ENCODE results near the gene MIS12.

MIS12 gene

GRCh38 chr17:5444209-5444608, 42.2 kb upstream of the MIS12 start:
- no peak for TF ChIP-seq CTCF (IDR thresholded peaks at IDR 0.05)
- intact Hi-C loops (cut with DNase I; ENCODE audit: low total_unique reads) = loop anchor here (5.0 kb wide), 1 partner anchor 197 kb away; no protein-coding TSS in a partner anchor

GRCh38 chr17:5446786-5447185, 39.6 kb upstream of the MIS12 start:
- Histone ChIP-seq H3K27me3 (no peaks in the 10 kb centered on the region), H3K27ac (no peak overlapping the region), H3K4me1 (no peaks in the 10 kb centered on the region), H3K9me3 (no peaks in the 10 kb centered on the region), H3K4me3 (no peak overlapping the region), H3K36me3 (peaks cover 66 to 89% (median 78%) of the 10 kb centered on the region in 3 donors)
- no peak for TF ChIP-seq CTCF (IDR thresholded peaks at IDR 0.05)
- intact Hi-C loops (cut with DNase I; ENCODE audit: low total_unique reads) = no loop called here
- DNase-seq = no peak

More at GRCh38 chr17:5444209-5444608, 42.2 kb upstream of the MIS12 start:
- Histone ChIP-seq H3K27ac (no peak overlapping the region), H3K27me3 (no peaks in the 10 kb centered on the region), H3K9me3 (no peaks in the 10 kb centered on the region), H3K4me1 (peaks cover 0 to 6% (median 5%) of the 10 kb centered on the region in 4 donors), H3K4me3 (no peak overlapping the region), H3K36me3 (peaks cover 49 to 65% (median 55%) of the 10 kb centered on the region in 3 donors)
- no peak for DNase-seq

- intact Hi-C loops (cut with DNase I; ENCODE audit: low total_unique reads) = no loop called here
- no peak overlapping the region for H3K4me3 ChIP-seq
- no peaks in the 10 kb centered on the region for H3K27me3 ChIP-seq
- H3K27ac ChIP-seq = no peak overlapping the region
- no peak for DNase-seq
- H3K4me1 ChIP-seq = peaks cover 0 to 22% (median 20%) of the 10 kb centered on the region in 4 donors
- H3K36me3 ChIP-seq = peaks cover 14 to 31% (median 23%) of the 10 kb centered on the region in 3 donors
- TF ChIP-seq CTCF (IDR thresholded peaks at IDR 0.05) = no peak
- no peaks in the 10 kb centered on the region for H3K9me3 ChIP-seq
These were observed 21.5 kb upstream of the MIS12 start for GRCh38 chr17:5464717-5465507.

- DNase-seq = no peak
- H3K36me3 ChIP-seq = peaks cover under 1 to 17% (median 9%) of the 10 kb centered on the region in 3 donors
- TF ChIP-seq CTCF (IDR thresholded peaks at IDR 0.05) = no peak
- intact Hi-C loops (cut with DNase I; ENCODE audit: low total_unique reads) = no loop called here
- no peaks in the 10 kb centered on the region for H3K27me3 ChIP-seq
- no peaks in the 10 kb centered on the region for H3K9me3 ChIP-seq
- no peak overlapping the region for H3K27ac ChIP-seq
- no peak overlapping the region for H3K4me3 ChIP-seq
- H3K4me1 ChIP-seq = peaks cover 0 to 22% (median 20%) of the 10 kb centered on the region in 4 donors
These were observed 20.1 kb upstream of the MIS12 start for GRCh38 chr17:5466295-5466694.

GRCh38 chr17:5467416-5467815, 18.9 kb upstream of the MIS12 start:
- no peaks in the 10 kb centered on the region for H3K27me3 ChIP-seq
- TF ChIP-seq CTCF (IDR thresholded peaks at IDR 0.05) = no peak
- H3K9me3 ChIP-seq = no peaks in the 10 kb centered on the region
- peaks cover 0 to 17% (median 10%) of the 10 kb centered on the region in 3 donors for H3K36me3 ChIP-seq
- H3K4me1 ChIP-seq = peaks cover 0 to 22% (median 20%) of the 10 kb centered on the region in 4 donors
- H3K27ac ChIP-seq = no peak overlapping the region
- intact Hi-C loops (cut with DNase I; ENCODE audit: low total_unique reads) = no loop called here
- DNase-seq = no peak
- H3K4me3 ChIP-seq = peak overlapping the region; percentile 73 to 80

Data from tibial artery (tissue), 4 donors.